ENCODE results near the gene ACTBL2. TPM values are rescaled to one million over a fixed set of nuclear protein-coding genes. Genes with fewer than 3 reads are reported as not detected.

ACTBL2 gene
- total RNA-seq, 1 donor from 2014 or later = not detected

- H3K4me1 ChIP-seq = peaks cover 15% of the 10 kb centered on the region
- no peaks in the 10 kb centered on the region for H3K9me3 ChIP-seq
- H3K27me3 ChIP-seq (ENCODE audit: low read depth) = no peaks in the 10 kb centered on the region
- DNase-seq (no peak), ATAC-seq (no peak)
- no peak for TF ChIP-seq CTCF (IDR thresholded peaks at IDR 0.05)
- intact Hi-C loops (cut with DNase I) = no loop called here
- no peak overlapping the region for H3K4me3 ChIP-seq
- no peaks in the 10 kb centered on the region for H3K36me3 ChIP-seq
- no peak overlapping the region for H3K27ac ChIP-seq
Observed at GRCh38 chr5:57491369-57491965, 8.9 kb upstream of the ACTBL2 start.

GRCh38 chr5:57488215-57488955, 5.8 kb upstream of the ACTBL2 start:
- H3K27ac ChIP-seq = no peak overlapping the region

GRCh38 chr5:57486027-57486602, 3.5 kb upstream of the ACTBL2 start:
- Histone ChIP-seq H3K27ac (no peak overlapping the region), H3K9me3 (no peaks in the 10 kb centered on the region), H3K4me3 (no peak overlapping the region), H3K4me1 (no peaks in the 10 kb centered on the region), H3K27me3 (ENCODE audit: low read depth) (no peaks in the 10 kb centered on the region), H3K36me3 (no peaks in the 10 kb centered on the region)
- intact Hi-C loops (cut with DNase I) = no loop called here
- DNase-seq = no peak
- ATAC-seq = no peak
- TF ChIP-seq CTCF (IDR thresholded peaks at IDR 0.05) = no peak

More at GRCh38 chr5:57488215-57488955, 5.8 kb upstream of the ACTBL2 start:
- Histone ChIP-seq H3K4me1 (no peaks in the 10 kb centered on the region), H3K36me3 (no peaks in the 10 kb centered on the region), H3K4me3 (no peak overlapping the region), H3K9me3 (no peaks in the 10 kb centered on the region), H3K27me3 (ENCODE audit: low read depth) (no peaks in the 10 kb centered on the region)
- TF ChIP-seq CTCF (IDR thresholded peaks at IDR 0.05) = no peak
- ATAC-seq (no peak), DNase-seq (no peak)
- intact Hi-C loops (cut with DNase I) = no loop called here

GRCh38 chr5:57478826-57479225, 3.8 kb downstream of the ACTBL2 start:
- Histone ChIP-seq H3K27ac (no peak overlapping the region), H3K27me3 (ENCODE audit: low read depth) (no peaks in the 10 kb centered on the region), H3K4me1 (no peaks in the 10 kb centered on the region), H3K9me3 (no peaks in the 10 kb centered on the region), H3K36me3 (no peaks in the 10 kb centered on the region), H3K4me3 (no peak overlapping the region)
- ATAC-seq = no peak
- TF ChIP-seq CTCF (IDR thresholded peaks at IDR 0.05) = no peak
- intact Hi-C loops (cut with DNase I) = no loop called here
- no peak for DNase-seq

GRCh38 chr5:57476601-57477056, 6.0 kb downstream of the ACTBL2 start:
- ATAC-seq (no peak), DNase-seq (no peak)
- Histone ChIP-seq H3K4me3 (no peak overlapping the region), H3K36me3 (no peaks in the 10 kb centered on the region), H3K27me3 (ENCODE audit: low read depth) (no peaks in the 10 kb centered on the region), H3K4me1 (no peaks in the 10 kb centered on the region), H3K27ac (no peak overlapping the region), H3K9me3 (no peaks in the 10 kb centered on the region)
- no peak for TF ChIP-seq CTCF (IDR thresholded peaks at IDR 0.05)
- intact Hi-C loops (cut with DNase I) = no loop called here

Measured in lower lobe of right lung (tissue), 2 donors.